PFSK-1 (cell line): ENCODE measurements around the gene ARHGEF11.

ENCODE experiments used
- POLR2AphosphoS5 ChIP-seq: IDR thresholded peaks from 2 replicates; pipeline ENCODE4 v1.6.1; 2012; ENCODE audit warnings: low read depth, mild to moderate bottlenecking, control low read depth, low read length, moderate library complexity
- SIN3A ChIP-seq: IDR thresholded peaks from 2 replicates; pipeline ENCODE4 v1.6.1; 2012; ENCODE audit warnings: mild to moderate bottlenecking, low read length, moderate library complexity, borderline replicate concordance; ENCODE audit not compliant: insufficient read depth
- TAF1 ChIP-seq: IDR thresholded peaks from 2 replicates; pipeline ENCODE4 v1.6.1; 2012; ENCODE audit warnings: low read length, control low read depth, borderline replicate concordance; ENCODE audit not compliant: insufficient read depth
- TF ChIP-seq, protein P1 (sequence below), 2 experiments: IDR thresholded peaks; 2 replicates each; pipeline versions ENCODE4 v1.6.1 to v1.8.0; 2011 to 2012; ENCODE audit warnings: low read depth in 2 of 2, low read length in 2 of 2, control low read depth in 1 of 2, inconsistent platforms in 1 of 2, mild to moderate bottlenecking in 1 of 2, moderate library complexity in 1 of 2; ENCODE audit not compliant: insufficient read depth in 1 of 2

DNA sequence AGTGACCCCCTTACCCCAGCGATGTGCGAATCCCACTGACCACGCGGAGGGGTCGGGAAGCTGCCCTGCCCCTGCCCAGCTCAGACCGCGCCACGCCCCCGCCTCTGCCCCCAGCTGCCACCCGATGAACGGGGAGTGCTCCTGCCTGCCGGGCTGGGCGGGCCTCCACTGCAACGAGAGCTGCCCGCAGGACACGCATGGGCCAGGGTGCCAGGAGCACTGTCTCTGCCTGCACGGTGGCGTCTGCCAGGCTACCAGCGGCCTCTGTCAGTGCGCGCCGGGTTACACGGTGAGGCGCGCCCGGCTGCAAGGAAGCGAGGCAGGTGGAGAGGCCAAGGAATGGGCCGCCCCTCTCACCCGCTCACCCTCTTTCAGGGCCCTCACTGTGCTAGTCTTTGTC, 137.0 kb downstream of the ARHGEF11 start:
- TF ChIP-seq, protein P1, sequence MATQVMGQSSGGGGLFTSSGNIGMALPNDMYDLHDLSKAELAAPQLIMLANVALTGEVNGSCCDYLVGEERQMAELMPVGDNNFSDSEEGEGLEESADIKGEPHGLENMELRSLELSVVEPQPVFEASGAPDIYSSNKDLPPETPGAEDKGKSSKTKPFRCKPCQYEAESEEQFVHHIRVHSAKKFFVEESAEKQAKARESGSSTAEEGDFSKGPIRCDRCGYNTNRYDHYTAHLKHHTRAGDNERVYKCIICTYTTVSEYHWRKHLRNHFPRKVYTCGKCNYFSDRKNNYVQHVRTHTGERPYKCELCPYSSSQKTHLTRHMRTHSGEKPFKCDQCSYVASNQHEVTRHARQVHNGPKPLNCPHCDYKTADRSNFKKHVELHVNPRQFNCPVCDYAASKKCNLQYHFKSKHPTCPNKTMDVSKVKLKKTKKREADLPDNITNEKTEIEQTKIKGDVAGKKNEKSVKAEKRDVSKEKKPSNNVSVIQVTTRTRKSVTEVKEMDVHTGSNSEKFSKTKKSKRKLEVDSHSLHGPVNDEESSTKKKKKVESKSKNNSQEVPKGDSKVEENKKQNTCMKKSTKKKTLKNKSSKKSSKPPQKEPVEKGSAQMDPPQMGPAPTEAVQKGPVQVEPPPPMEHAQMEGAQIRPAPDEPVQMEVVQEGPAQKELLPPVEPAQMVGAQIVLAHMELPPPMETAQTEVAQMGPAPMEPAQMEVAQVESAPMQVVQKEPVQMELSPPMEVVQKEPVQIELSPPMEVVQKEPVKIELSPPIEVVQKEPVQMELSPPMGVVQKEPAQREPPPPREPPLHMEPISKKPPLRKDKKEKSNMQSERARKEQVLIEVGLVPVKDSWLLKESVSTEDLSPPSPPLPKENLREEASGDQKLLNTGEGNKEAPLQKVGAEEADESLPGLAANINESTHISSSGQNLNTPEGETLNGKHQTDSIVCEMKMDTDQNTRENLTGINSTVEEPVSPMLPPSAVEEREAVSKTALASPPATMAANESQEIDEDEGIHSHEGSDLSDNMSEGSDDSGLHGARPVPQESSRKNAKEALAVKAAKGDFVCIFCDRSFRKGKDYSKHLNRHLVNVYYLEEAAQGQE (IDR thresholded peaks at IDR 0.05; ENCODE audit: insufficient read depth in 1 of 2, low read depth in 2 of 2, low read length in 2 of 2) = no peak
- TF ChIP-seq POLR2AphosphoS5 (no peak), TAF1 (no peak), SIN3A (no peak)
